Prostate gland (tissue), 2 donors: ENCODE measurements around the gene DNM1L.

ENCODE experiments used
- CTCF ChIP-seq, 4 experiments: fragments of 200-600 bp in 2 of 4; fragments of 450-650 bp in 2 of 4; sonication (generic) in 2 of 4; IDR thresholded peaks; 1 replicate in 3 of 4; 2 replicates in 1 of 4; pipeline ENCODE4 v1.5.1; 2016 to 2019; ENCODE audit warnings: antibody characterized with exemption in 4 of 4, mild to moderate bottlenecking in 2 of 4, moderate library complexity in 2 of 4
- POLR2A ChIP-seq: fragments of 450-650 bp; IDR thresholded peaks from one replicate; pipeline ENCODE4 v1.6.1; 2016; ENCODE audit warnings: antibody characterized with exemption, mild to moderate bottlenecking

DNA sequence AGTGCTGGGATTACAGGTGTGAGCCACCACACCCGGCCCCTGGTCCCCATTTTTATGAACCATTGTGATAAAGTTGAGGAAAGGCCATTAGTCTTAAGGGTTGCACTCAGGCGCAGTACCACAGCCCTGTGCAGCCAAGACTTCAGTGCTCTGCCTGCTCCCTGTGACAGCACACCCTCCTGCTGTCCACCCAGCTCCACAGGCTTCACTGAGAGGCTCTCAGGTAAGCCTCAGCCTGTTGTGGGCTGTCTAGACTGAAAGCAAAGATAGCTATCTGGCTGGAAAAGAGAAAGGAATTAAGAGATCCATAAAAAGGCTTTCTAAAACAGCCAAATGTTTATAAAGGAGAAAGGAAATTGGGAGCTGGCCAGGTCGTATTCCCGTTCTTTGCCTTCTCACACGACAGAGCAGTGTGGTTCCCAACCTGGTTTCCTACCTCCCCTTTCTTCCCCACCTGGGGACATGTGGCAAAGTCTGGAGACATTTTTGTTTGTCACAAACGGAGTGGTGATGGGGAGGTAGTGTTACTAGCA, 19.1 kb upstream of the DNM1L start:
- TF ChIP-seq CTCF (IDR thresholded peaks at IDR 0.05): no peak
- no peak for TF ChIP-seq POLR2A
